ENCODE data around the gene PRSS3. TPM values are rescaled to one million over a fixed set of nuclear protein-coding genes. Genes with fewer than 3 reads are reported as not detected.

PRSS3 gene
- total and polyA plus RNA-seq, 9 of the 15 experiments (the other 6 are each of a cell fraction or from before 2014, with no cell fraction given): 0.35 to 0.42 TPM; not detected in 7

GRCh38 chr9:33816327-33817252, 21.2 kb downstream of the PRSS3 start, which contains the start of gene UBE2R2 (continued):
- no peak for TF ChIP-seq DDX20 (tag; IDR thresholded peaks at IDR 0.05; ENCODE audit: low read depth)
- TF ChIP-seq NFIC (IDR thresholded peaks at IDR 0.05): peak; percentile 54
- TF ChIP-seq MEF2A (IDR thresholded peaks at IDR 0.05; ENCODE audit: control insufficient read depth, low read depth, low read length): no peak
- TF ChIP-seq RUNX1 (IDR thresholded peaks at IDR 0.05; ENCODE audit: low read depth): no peak
- TF ChIP-seq KAT7 (CRISPR knock-in tag; IDR thresholded peaks at IDR 0.05; ENCODE audit: borderline replicate concordance): 0 out of 2 replicates have a peak, but pooled peaks have one; percentile 65
- TF ChIP-seq RAD21 (CRISPR knock-in tag; conservative IDR thresholded peaks at IDR 0.05 in 1 of 2, IDR thresholded peaks at IDR 0.05 in 1 of 2): no peak
- no peak for TF ChIP-seq CTCFL (IDR thresholded peaks at IDR 0.05; ENCODE audit: borderline replicate concordance, insufficient read depth, low read depth, low read length, poor library complexity, severe bottlenecking)
- TF ChIP-seq TCF3 (CRISPR knock-in tag; IDR thresholded peaks at IDR 0.05): no peak
- TF ChIP-seq SRF (CRISPR knock-in tag; IDR thresholded peaks at IDR 0.05): no peak
- TF ChIP-seq TEAD2 (tag; IDR thresholded peaks at IDR 0.05): no peak
- no peak for TF ChIP-seq ZNF431 (CRISPR knock-in tag; IDR thresholded peaks at IDR 0.05)
- TF ChIP-seq DNMT1 (IDR thresholded peaks at IDR 0.05): no peak
- TF ChIP-seq TARDBP (IDR thresholded peaks at IDR 0.05): peak; percentile 57; the same call in 1 of the 2 replicates
- no peak for TF ChIP-seq ZSCAN32 (CRISPR knock-in tag; IDR thresholded peaks at IDR 0.05)
- no peak for TF ChIP-seq MIER1 (IDR thresholded peaks at IDR 0.05; ENCODE audit: low read depth)
- TF ChIP-seq CREB1 (IDR thresholded peaks at IDR 0.05): peak; percentile 84
- peak; percentile 80; the same call in 1 of the 2 replicates for TF ChIP-seq CREB1 (CRISPR knock-in tag; IDR thresholded peaks at IDR 0.05)
- no peak for TF ChIP-seq RFX7 (CRISPR knock-in tag; IDR thresholded peaks at IDR 0.05)
- TF ChIP-seq POLR3A (IDR thresholded peaks at IDR 0.05; ENCODE audit: borderline replicate concordance, extremely low read depth, insufficient read depth, insufficient read length): no peak
- TF ChIP-seq HOXB6 (CRISPR knock-in tag; IDR thresholded peaks at IDR 0.05; ENCODE audit: borderline replicate concordance): no peak
- TF ChIP-seq EHMT2 (IDR thresholded peaks at IDR 0.05): no peak
- peak in 1 of 2 experiments; percentile 43; a peak in 1 of 4 replicates for TF ChIP-seq FOXA3 (CRISPR knock-in tag; conservative IDR thresholded peaks at IDR 0.05 in 1 of 2, IDR thresholded peaks at IDR 0.05 in 1 of 2)
